22Rv1 (cell line): ENCODE data around the gene OSBPL3.

Source experiments
- ZFX ChIP-seq: fragments of 450-650 bp; IDR thresholded peaks from 2 replicates; pipeline ENCODE4 v1.6.1; 2017; ENCODE audit warnings: antibody characterized with exemption, borderline replicate concordance
- TF ChIP-seq, protein P1 (sequence below): fragments of 450-650 bp; IDR thresholded peaks from 2 replicates; pipeline ENCODE4 v1.5.1; 2017; ENCODE audit warnings: mild to moderate bottlenecking

DNA sequence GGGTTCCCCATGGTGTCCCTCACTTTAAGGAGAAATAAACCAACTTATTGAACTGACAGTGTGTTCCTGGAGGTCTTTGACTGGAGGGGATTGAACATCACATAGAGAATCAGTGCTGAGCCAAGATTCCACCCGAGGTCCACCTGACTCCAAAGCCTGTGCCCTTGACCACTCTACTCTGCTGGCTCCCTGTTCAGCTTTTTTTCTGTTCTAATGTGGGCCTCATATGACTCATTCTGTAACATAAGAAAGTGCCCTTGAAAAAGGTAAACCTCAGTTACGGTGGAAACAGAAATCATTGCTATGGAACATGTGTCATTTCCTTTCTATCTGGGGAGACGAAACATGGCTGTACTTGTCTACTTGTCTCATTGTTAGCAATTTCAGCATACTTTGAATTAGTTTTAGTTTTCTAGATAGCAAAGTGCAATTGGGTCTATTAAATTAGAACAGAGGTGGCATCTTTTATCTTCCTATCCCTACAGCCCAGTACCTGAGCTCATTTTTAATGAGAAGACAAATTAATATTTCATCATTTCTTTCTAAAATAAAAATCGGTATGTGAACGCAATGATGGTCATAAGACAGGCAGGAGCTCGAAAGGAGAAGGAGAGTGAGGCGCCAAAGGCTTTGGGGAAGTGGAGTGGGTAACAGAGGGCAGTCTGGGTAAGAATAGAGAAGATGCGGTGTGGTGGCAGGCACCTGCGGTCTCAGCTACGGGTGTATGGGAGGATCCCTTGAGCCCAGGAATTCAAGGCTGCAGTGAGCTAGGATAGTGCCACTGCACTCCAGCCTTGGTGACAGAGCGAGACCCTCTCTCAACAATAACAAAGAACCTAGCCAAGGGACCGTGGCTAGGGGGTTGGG is 224.2 kb downstream of the OSBPL3 start:
- TF ChIP-seq, protein P1, sequence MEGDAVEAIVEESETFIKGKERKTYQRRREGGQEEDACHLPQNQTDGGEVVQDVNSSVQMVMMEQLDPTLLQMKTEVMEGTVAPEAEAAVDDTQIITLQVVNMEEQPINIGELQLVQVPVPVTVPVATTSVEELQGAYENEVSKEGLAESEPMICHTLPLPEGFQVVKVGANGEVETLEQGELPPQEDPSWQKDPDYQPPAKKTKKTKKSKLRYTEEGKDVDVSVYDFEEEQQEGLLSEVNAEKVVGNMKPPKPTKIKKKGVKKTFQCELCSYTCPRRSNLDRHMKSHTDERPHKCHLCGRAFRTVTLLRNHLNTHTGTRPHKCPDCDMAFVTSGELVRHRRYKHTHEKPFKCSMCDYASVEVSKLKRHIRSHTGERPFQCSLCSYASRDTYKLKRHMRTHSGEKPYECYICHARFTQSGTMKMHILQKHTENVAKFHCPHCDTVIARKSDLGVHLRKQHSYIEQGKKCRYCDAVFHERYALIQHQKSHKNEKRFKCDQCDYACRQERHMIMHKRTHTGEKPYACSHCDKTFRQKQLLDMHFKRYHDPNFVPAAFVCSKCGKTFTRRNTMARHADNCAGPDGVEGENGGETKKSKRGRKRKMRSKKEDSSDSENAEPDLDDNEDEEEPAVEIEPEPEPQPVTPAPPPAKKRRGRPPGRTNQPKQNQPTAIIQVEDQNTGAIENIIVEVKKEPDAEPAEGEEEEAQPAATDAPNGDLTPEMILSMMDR: no peak
- TF ChIP-seq ZFX: no peak
